KG1 (cell line): ENCODE measurements around the gene SGF29.
"Not testable (repeated sequence)": the region's sequence is repeated elsewhere in the genome, so short reads cannot be mapped to it uniquely, and the experiment has no call there.

ENCODE experiments used
- DNase-seq: peaks from one replicate; lab custom pipeline; 2025; lab: John Stamatoyannopoulos, UW

The SGF29 gene

GRCh38 chr16:28532940-28533647 lies 20.6 kb upstream of the SGF29 start:
- no peak for DNase-seq

DNA sequence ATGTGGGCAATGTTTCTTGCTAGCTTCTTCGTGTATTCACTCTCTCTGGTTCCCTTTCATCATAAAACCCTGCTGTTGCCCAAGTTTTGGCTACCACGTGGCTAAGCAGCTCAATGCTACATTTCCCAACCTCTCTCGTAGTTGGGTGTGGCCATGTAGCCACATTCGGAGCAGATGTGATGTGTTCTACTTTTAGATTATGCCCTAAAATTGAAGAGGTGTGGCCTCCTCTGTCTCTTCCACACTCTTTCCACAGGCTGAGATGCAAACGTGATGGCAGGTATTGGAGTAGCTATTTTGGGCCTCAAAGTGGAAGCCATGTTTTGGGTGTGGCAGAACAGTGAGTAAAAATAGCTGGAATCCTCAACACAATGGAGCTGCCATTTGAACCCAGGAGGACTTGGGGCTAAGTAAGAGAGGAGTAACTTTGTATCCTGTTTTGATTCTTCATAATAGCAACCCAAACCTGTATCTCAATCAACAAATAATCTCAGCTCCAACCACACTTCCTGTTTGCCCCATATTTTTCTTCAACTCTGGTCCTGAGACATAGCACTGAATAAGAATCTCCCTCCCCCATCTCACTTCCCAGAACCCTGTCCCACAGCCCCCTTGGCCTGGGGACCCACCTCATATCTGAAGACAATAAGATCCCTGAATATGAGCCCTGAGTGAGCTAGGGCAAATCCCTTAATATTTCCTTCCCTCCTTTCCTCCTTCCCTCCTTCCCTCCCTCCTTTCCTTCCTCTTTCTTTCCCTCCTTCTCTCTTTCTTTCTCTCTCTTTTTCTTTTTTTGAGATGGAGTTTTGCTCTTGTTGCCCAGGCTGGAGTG lies 19.0 kb upstream of the SGF29 start:
- DNase-seq, result no peak

DNA sequence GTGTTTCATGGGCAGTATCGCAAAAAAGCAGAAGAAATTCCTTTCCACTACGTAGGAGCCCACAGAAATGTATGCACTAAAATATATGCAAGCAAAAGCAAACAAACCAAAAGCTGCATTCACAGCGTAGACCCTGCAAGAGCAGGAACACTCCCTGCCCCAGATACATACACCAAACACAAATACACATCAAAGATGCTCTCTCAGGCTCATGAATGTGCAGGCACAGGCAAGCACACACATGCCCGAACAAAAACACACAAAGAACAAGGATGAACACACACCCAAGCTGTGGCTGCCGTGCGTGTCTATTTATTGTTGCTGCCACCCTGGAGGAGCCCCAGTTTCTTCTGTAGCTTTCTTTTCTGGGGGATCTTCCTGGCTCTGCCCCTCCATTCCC lies 16.6 kb upstream of the SGF29 start:
- no peak for DNase-seq

DNA sequence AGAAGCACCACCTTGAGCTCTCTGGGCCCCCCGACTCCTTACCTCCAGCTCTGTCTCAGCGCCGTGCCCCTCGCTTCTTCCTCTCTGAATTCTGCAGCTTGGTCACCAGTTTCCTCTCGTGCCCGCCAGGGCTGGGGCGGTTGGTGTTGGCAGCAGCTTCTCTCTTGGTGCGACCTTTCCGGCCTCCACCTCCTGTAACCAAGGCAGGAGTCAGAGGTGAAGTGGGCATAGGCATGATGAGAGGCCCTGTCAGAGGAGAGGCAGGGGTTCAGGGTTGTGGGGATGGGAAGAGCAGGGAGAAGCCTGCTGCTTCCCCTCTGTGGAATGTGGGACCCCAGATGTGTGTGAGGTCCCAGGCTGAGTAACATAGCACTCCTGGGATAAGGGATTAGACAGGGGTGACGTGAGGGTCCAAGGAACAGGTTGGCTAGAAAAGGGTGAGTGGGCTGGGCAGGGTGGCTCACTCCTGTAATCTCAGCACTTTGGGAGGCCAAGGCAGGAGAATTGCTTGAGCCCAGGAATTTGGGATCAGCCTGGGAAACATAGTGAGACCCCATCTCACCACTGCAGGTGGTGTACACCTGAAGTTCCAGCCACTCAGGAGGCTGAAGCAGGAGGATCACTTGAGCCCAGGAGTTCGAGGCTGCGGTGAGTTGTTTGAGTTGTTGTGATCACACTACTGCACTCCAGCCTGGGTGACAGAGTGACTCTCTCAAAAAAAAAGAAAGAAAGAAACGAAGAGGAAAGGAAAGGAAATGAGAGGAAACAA lies 15.6 kb upstream of the SGF29 start:
- no peak for DNase-seq

DNA sequence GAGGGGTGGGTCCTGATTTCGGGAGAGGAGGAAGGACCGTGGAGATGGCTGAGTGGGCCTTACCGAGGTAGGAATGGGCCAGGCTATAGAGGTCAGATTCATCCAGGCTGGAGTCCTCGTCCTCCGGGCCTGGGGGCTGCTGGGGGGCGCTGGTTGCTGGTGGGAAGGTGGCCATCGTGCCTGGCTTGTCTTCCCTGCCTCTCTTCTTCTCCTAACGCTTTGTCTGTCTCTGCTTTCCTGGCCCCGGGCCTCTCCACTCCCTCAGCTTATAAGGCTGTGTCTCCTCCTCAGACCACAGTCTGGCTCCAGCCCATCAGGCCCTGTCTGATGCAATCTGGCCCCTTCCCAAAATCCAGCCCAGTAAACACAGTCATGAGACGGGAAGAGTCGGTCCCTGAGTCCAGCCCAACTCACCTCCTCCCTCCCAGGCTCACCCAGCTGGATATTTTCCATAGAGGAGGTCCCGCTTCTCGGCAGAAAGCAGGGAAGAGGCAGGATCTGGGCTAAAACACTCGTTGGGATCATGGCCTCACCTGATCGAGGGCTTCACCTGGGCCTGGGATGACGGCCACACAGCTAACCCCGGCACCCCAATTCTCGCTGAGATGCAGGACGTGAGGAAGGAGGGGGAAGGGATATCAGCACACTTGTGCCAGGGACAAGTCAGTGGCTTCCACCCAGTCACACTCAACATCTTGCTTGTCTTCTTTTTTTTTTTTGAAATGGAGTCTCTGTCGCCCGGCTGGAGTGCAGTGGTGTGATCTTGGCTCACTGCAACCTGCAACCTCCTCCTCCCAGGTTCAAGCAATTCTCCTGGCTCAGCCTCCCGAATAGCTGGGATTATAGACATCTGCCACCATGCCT lies 14.8 kb upstream of the SGF29 start, which contains the start of gene NUPR1:
NUPR1 (minus strand) TSS at position 242 of the 864 bp plus-strand sequence; CDS start at position 175, 67 bp downstream.
- DNase-seq, result no peak

DNA sequence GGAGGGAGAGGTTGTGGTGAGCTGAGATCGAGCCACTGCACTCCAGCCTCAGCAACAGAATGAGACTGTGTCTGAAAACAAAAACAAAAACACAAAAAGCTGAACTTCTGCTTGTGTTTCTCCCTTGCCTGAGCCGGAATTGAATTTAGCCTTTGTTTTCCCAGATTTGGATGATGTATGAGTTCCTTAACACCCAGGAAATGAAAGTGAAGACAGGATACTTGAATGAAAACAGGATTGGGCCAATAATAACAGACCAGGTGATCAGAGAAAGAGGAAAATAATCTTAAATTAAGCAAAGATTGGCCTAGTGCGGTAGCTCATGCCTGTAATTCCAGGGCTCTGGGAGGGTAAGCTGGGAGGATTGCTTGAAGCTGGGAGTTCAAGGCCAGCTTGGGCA lies 13.4 kb upstream of the SGF29 start:
- DNase-seq, result no peak

- DNase-seq, result no peak
These were observed 11.1 kb upstream of the SGF29 start for GRCh38 chr16:28542646-28543045.

DNA sequence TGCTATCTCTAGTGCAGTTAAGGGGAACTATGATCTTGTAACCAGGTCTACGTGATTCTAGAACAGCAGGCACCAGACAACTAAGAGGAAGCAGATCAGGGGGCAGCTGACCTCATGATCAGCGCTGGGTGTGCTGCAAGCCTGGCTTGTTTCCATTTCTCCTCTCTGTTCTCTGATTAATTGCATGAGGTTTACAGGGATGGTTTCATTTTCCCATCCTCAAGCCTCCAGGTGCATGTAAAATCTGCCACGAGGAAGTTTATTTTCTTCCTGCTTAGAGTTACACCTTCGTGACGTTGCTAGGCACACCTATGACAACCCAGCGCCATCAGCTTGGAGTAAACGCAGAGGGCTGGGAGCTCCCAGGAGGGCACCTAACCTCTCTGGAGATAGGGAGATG lies 10.6 kb upstream of the SGF29 start:
- DNase-seq, result no peak

DNA sequence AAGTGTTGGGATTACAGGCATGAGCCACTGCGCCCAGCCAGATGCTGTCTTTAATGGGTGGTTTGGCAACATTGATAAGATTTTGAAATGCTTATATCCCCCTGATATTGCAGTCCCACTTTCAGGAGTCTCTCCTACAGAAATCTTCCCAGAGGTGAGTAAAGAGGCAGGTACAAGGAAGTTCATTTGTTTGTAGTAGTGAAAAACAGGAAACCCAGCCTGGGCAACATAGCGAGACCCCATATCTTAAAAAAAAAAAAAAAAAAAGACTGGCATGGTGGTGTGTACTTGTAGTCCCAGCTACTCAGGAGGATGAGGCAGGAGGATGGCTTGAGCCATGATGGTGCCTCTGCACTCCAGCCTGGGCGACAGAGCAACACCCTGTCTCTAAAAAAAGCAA lies 8.7 kb upstream of the SGF29 start:
- no peak for DNase-seq

GRCh38 chr16:28545964-28546363 lies 7.8 kb upstream of the SGF29 start:
- not testable (repeated sequence) for DNase-seq

- DNase-seq, result no peak
These were observed 7.1 kb upstream of the SGF29 start for GRCh38 chr16:28546626-28547025.

DNA sequence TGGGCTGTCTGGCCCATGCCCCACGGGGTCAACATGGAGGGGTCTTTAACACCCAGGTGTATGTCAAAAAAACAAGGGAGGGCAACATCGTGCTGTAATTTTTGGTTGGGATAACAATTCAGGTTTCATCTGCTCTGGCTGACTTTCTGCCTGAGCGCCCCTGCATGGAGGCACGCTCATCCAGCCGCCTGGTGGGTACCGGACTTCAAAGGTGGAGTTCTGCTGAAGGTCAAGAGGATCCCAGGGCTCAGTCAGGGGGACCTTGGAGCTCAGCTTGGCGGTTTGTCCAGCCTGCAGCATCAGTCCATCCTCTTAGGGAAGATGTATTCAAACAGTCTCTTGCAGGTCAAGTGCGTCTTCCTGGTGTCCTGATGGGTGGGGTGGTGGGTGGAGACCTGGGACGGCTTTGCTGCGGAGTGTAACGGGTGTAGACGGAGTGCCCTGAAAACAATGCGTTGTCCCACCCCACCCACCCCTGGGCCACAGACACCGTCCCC lies 5.4 kb upstream of the SGF29 start:
- DNase-seq, result no peak

DNA sequence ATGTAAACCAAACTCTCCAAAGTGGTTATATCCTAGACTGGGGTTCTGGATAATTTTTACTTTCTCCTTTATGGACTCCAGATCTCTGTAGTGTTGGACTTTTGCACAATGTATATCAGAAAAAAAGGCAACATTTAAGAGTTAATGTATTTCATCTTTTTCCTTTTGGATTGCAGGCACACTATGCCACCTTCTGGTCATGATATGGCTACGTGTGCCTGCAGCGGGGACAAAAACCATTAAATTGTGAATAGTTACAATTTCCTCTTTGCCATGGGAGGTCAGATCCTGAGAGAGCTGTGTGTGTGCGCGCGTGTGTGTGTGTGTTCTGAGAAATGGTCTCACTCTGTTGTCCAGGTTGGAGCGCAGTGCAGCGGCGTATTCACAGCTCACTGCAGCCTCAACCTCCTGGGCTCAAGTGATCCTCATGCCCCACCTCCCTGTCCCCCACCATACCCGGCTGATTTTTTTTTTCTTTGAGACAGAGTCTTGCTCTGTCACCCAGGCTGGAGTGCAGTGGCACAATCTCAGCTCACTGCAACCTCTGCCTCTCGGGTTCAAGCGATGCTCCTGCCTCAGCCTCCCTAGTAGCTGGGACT lies 4.3 kb upstream of the SGF29 start:
- peak; percentile 32 for DNase-seq

DNA sequence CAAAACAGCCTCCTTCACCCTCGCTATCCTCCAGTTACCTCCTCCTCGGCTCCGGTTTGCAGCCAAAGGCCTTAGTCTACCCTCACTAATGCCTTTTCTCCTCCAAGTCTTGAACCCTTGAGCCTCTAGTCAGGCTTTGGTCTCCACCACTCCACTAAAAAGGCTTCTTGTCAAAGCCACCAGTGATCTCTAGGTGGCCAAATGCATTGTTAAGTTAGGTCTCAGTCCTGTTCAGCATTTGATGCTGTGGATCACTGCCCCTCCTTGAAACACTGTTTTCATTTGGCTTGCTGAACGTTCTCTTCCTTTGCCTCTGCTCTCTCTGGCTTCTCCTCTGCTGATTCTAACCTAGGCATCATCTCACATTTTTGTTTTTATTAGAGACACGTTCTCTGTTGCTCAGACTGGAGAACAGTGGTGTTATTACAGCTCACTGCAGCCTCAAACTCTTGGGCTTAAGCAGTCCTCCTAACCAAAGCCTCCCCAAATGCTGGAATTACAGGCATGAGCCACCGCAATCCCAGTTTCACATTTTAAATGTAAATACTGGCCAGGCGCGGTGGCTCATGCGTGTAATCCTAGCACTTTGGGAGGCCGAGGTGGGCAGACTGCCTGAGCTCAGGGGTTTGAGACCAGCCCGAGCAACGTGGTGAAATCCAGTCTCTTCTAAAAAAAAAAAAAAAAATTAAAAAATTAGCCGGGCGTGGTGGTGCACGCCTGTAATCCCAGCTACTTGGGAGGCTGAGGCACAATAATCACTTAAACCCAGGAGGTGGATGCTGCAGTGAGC lies 1.1 kb downstream of the SGF29 start:
- DNase-seq, result no peak

- DNase-seq, result no peak
These were observed 1.8 kb downstream of the SGF29 start for GRCh38 chr16:28555561-28555960.

DNA sequence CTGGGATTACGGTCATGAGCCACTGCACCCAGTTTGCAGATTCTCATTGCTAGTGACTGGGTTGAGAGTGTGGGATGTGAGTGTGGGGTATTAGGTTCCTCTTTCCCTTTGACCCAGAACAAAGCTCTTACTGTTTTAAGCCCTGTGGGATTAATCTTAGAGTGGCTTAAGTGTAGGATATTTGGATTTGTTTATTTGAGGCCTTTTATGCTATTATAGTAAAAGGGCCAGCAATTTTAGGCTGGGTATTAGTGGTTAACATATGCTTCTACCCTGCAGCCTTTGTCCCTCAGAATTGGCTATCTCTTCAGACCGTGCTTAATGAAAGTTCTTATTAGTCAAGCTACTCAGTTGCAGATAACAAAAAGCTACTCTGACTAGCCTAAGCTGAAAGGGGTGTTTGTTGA lies 3.2 kb downstream of the SGF29 start:
- DNase-seq, result no peak

GRCh38 chr16:28558456-28558855 lies 4.7 kb downstream of the SGF29 start:
- DNase-seq, result no peak

DNA sequence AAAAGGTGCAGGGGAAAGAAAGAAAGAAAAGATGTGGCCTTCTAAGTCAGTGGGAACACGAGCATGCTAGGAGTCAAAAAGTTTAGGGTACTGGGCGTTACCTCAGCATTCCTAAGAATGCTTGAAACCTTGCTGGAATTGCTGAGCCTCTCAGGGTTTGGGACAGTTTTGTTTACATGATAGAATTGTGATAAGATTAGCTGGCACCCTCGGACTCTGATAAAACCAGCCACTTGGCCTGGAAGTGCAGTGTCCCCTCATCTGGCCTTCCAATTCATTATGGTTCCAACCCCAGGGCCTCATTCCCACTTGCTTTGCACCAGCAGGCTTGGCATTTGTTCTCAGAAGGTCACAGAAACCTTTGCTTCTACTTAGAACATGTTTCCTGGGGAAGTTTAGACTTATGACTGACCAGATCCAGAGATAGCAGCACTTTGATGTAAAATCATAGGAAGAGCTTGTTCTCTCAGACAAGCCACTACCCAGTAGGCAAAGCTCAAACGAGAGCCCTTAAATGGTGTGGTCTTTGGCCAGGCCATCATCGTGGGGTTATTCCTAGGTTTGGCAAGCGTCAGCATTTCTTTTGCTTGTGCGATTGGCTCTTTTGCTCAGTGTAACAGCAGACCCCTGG lies 8.0 kb downstream of the SGF29 start:
- no peak for DNase-seq

DNA sequence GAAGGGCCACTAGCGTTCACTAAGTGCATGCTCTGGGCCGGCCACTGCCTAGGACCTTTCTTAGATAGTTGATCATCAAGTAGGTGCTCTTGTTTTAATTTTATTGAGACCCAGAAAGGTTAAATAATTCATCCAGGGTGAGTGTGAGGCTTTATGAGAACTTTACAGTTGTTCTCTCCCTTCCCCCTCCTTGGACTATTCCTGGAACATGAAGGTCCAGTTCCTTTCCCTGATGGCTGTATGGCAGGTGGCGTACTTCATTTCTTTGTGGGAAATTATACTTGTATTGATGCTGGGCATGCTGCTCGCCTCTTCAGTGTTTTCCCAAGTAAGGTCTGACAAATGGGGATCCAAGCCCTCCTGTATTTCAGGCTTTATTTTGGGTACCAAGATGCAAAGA lies 8.5 kb downstream of the SGF29 start:
- no peak for DNase-seq

DNA sequence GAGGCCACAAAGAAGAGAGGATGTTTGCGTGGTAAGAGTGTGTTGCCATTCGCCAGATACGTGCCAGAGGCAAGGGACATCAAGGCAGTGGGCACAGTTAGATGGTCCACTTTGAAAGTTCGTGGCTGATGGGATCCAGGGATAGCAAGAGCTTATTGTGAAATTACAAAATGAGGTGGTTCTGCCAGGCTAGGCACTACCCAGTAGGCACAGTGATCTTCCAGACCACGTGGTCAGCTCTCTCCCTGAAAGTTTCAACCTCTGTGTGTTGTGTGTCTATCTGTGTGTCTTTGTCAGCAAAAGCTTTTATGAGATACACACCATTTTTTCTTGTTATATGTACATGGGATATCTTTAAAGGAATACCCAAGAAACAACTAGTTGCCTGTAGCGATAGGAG lies 9.5 kb downstream of the SGF29 start:
- DNase-seq, result no peak
